Breast epithelium (tissue), 4 donors: ENCODE results near the gene CAPN1. TPM values are rescaled to one million over a fixed set of nuclear protein-coding genes. Genes with fewer than 3 reads are reported as not detected.

Experiments
- DNase-seq, 2 donors: peaks; one replicate each; pipeline ENCODE4 v3.0.0-alpha.2; 2019; ENCODE audit warnings: low spot score in 2 of 2
- H3K27ac ChIP-seq, 2 donors: fragments of 200-600 bp; sonication (generic) in 1 of 2; one replicate each; pipeline ENCODE4 v1.5.1; 2016 to 2019; ENCODE audit warnings: mild to moderate bottlenecking in 1 of 2
- H3K27me3 ChIP-seq, 2 donors: fragments of 200-600 bp; sonication (generic) in 1 of 2; one replicate each; pipeline versions ENCODE4 v1.5.1 to v1.6.0; 2017 to 2019; ENCODE audit warnings: control low read depth in 1 of 2, mild to moderate bottlenecking in 1 of 2
- H3K36me3 ChIP-seq: fragments of 200-600 bp; one replicate; pipeline ENCODE4 v1.5.1; 2019
- H3K4me1 ChIP-seq, 2 donors: fragments of 200-600 bp; sonication (generic); one replicate each; pipeline ENCODE4 v1.5.1; 2016 to 2019; ENCODE audit warnings: control low read depth in 1 of 2
- H3K4me3 ChIP-seq, 3 donors: fragments of 200-600 bp; sonication (generic); 1 replicate in 2 of 3; 2 replicates in 1 of 3; pipeline ENCODE4 v1.5.1; 2016 to 2019; ENCODE audit warnings: mild to moderate bottlenecking in 3 of 3, moderate library complexity in 2 of 3
- H3K9me3 ChIP-seq, 2 donors: fragments of 200-600 bp; sonication (generic) in 1 of 2; one replicate each; pipeline ENCODE4 v1.5.1; 2016 to 2019; ENCODE audit warnings: control low read depth in 1 of 2
- POLR2A ChIP-seq: fragments of 450-650 bp; IDR thresholded peaks from one replicate; pipeline ENCODE4 v1.6.1; 2016; ENCODE audit warnings: antibody characterized with exemption, mild to moderate bottlenecking, moderate library complexity
- POLR2AphosphoS5 ChIP-seq, 3 donors: sonication (generic); formaldehyde crosslinking; IDR thresholded peaks; one replicate each; pipeline ENCODE4 v1.6.1; 2017; ENCODE audit warnings: antibody characterized with exemption in 3 of 3
- intact Hi-C: fragments of 100-400 bp; cut with DNase I; formaldehyde crosslinking; loops from one replicate; pipeline ENCODE4 v1.15.1; 2023; ENCODE audit warnings: low total_unique reads
- total RNA-seq, 3 donors: library from RNA; depleted of rRNA; stranded (reverse); fragments of >200 nt; gene quantifications; one replicate each; pipeline ENCODE4 v1.1.0, GENCODE V29; 2016
- TF ChIP-seq, protein P1 (sequence below), 3 donors: fragments of 450-650 bp; IDR thresholded peaks; one replicate each; pipeline ENCODE4 v1.5.1; 2016 to 2017; ENCODE audit warnings: antibody characterized with exemption in 3 of 3, mild to moderate bottlenecking in 3 of 3, moderate library complexity in 3 of 3

Gene CAPN1
- total RNA-seq, 3 donors from 2014 or later, result 112 to 167 (median 140) TPM

DNA sequence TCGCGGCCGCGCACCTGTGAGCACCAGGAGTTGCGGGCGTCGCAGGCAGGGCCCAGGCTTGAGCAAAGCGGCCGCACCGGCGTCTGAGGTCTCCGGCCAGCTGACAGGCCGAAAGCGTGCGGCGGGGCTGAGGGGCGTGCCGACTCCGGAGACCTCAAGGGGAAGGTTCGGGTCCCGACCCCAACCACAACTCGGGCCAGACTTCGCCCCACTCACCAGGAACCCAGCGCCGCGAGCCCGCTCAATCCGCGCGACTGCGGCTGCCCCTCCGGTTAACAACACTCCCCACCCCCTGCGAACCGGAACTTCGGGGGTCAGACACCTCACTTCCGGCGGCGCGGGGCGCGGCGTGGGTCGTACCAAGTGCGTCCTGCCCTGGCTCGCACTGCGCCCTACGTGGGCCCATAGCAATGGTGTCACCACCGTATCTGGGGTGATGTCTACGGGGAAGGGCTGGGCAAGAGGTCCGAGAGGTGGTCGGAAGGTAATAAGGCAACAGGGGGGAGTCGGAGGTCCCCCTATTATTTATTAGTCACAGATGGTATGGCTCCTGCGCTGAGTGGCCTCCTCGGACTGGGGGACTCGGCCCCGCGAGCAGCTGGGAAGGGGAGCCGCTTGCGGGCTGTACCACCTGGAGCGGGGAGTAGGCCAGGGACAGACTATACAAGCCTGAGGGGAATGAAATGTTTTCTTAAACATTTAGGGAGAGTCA lies 47.3 kb upstream of the CAPN1 start, which contains the start of gene SYVN1:
Gene SYVN1 (minus strand): TSS at position 280 of the 712 bp plus-strand sequence. CDS start 918 bp downstream, outside the sequence.
- no peaks in the 10 kb centered on the region for H3K9me3 ChIP-seq
- TF ChIP-seq POLR2AphosphoS5 (IDR thresholded peaks at IDR 0.05) (peak; percentile 99 to 100 (median 100)), POLR2A (peak; percentile 98)
- TF ChIP-seq, protein P1, sequence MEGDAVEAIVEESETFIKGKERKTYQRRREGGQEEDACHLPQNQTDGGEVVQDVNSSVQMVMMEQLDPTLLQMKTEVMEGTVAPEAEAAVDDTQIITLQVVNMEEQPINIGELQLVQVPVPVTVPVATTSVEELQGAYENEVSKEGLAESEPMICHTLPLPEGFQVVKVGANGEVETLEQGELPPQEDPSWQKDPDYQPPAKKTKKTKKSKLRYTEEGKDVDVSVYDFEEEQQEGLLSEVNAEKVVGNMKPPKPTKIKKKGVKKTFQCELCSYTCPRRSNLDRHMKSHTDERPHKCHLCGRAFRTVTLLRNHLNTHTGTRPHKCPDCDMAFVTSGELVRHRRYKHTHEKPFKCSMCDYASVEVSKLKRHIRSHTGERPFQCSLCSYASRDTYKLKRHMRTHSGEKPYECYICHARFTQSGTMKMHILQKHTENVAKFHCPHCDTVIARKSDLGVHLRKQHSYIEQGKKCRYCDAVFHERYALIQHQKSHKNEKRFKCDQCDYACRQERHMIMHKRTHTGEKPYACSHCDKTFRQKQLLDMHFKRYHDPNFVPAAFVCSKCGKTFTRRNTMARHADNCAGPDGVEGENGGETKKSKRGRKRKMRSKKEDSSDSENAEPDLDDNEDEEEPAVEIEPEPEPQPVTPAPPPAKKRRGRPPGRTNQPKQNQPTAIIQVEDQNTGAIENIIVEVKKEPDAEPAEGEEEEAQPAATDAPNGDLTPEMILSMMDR (IDR thresholded peaks at IDR 0.05), result peak in 2 of 3 donors; percentile 15 to 31
- peak within 1 kb of the TSS; percentile 88 to 93 (median 92) for H3K4me3 ChIP-seq
- H3K27ac ChIP-seq, result peak within 1 kb of the TSS; percentile 96 to 99
- peak; percentile 88 to 90 for DNase-seq
- H3K27me3 ChIP-seq, result no peaks in the 10 kb centered on the region
- H3K4me1 ChIP-seq, result peaks cover 6 to 26% of the 10 kb centered on the region in 2 donors
- intact Hi-C loops, result no loop called here
- peaks cover 21% of the 10 kb centered on the region for H3K36me3 ChIP-seq

DNA sequence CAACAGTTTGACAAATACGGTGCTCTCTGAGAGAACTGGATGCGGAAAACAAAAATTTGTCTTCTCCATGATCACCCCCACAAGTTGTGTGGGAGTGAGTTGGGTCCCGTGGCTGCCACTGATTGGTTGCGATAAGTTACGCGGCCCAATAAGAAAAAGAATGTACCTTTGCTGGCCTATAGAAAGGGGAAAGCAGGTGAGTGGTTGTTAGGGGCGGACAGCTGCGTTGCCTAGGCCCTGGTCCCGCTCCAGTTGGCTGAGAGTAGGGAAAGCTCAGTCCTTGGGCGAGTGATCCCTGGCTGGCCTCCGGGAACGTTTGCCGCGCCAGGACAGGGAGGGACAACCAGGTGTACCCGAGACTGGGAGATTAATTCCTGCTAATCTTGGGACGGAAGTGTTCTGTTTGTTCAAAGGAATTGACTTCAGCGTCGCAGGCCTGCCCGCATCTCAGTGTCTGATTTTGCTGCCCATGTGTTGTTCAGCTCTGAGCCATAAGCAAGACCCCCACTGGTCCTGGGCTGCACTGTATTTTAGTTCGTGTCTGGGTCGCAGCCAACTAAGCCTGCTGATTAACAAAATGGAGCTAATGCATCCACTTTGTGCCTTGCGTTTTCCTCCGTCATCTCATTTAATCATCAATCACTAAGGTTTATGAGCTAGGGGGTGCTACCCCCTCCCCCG lies 46.6 kb upstream of the CAPN1 start:
- peak in 1 of 3 donors; percentile 46 for TF ChIP-seq POLR2AphosphoS5 (IDR thresholded peaks at IDR 0.05)
- TF ChIP-seq POLR2A, result no peak

DNA sequence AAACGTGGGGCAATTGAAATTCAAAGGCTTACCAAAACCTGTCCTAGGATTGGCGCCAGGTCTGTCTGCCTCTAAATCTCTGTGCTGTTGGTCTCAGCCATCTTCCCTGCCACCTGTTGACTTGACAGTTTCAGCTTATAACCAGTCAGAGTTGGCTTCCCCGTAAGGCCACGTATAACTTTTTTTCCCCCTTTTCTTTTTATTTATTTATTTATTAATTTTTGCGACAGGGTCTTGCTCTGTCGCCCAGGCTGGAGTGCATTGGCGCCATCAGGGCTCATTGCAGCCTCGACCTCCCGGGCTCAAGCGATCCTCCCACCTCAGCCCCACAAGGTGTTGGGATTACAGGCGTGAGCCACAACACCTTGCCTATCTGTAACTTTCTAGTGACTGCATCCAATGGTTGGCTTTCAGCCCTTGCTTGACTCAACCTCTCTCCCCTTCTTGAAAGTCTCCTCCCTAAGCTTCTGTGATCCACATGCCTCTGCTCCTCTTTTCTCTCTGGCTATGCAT lies 46.0 kb upstream of the CAPN1 start:
- intact Hi-C loops, result no loop called here
- Histone ChIP-seq H3K36me3 (peaks cover 11% of the 10 kb centered on the region), H3K27me3 (no peaks in the 10 kb centered on the region), H3K27ac (peak overlapping the region; percentile 96 to 99), H3K4me3 (peak overlapping the region; percentile 88 to 93 (median 92)), H3K4me1 (peaks cover 6 to 26% of the 10 kb centered on the region in 2 donors), H3K9me3 (no peaks in the 10 kb centered on the region)
- DNase-seq, result no peak
- TF ChIP-seq POLR2AphosphoS5 (IDR thresholded peaks at IDR 0.05) (no peak), POLR2A (no peak)
- TF ChIP-seq, protein P1 (IDR thresholded peaks at IDR 0.05), result no peak

More for the DNA sequence above, 46.6 kb upstream of the CAPN1 start:
- DNase-seq, result peak; percentile 97 to 98
- intact Hi-C loops, result no loop called here
- no peaks in the 10 kb centered on the region for H3K27me3 ChIP-seq
- peaks cover 14% of the 10 kb centered on the region for H3K36me3 ChIP-seq
- H3K9me3 ChIP-seq, result no peaks in the 10 kb centered on the region
- H3K4me3 ChIP-seq, result peak overlapping the region; percentile 88 to 93 (median 92)
- H3K4me1 ChIP-seq, result peaks cover 6 to 26% of the 10 kb centered on the region in 2 donors
- H3K27ac ChIP-seq, result peak overlapping the region; percentile 96 to 99

DNA sequence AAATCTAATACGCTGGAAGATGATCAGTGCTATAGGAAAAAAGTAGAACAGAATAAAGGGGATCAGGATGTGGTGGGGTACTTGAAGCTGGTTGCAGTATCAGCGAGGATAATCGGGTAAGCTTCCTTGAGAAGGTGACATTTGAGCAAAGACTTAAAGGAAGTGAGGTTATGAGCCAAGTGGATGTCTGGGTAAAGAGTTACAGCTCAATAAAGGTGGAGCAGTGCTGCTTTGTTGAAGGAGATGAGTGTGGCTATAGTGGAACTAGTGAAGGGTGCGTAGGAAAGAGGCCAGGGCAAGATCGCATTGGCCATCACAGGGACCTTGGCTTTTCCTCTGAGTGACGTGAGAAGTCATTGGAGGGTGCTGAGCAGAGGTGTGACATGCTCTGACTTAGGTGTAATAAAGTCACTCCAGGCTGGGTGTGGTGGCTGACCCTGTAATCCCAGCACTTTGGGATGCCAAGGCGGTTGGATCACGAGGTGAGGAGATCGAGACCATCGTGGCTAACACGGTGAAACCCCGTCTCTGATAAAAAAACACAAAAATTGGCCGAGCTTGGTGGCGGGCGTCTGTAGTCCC lies 45.1 kb upstream of the CAPN1 start:
- TF ChIP-seq, protein P1 (IDR thresholded peaks at IDR 0.05), result no peak
- TF ChIP-seq POLR2A (no peak), POLR2AphosphoS5 (IDR thresholded peaks at IDR 0.05) (no peak)
- no peak for DNase-seq
- intact Hi-C loops, result no loop called here
- no peaks in the 10 kb centered on the region for H3K27me3 ChIP-seq
- H3K9me3 ChIP-seq, result no peaks in the 10 kb centered on the region
- peak overlapping the region in 1 of 2 donors; percentile 96 for H3K27ac ChIP-seq
- no peak overlapping the region for H3K4me3 ChIP-seq
- peaks cover 6 to 26% of the 10 kb centered on the region in 2 donors for H3K4me1 ChIP-seq
- peaks cover 4% of the 10 kb centered on the region for H3K36me3 ChIP-seq

DNA sequence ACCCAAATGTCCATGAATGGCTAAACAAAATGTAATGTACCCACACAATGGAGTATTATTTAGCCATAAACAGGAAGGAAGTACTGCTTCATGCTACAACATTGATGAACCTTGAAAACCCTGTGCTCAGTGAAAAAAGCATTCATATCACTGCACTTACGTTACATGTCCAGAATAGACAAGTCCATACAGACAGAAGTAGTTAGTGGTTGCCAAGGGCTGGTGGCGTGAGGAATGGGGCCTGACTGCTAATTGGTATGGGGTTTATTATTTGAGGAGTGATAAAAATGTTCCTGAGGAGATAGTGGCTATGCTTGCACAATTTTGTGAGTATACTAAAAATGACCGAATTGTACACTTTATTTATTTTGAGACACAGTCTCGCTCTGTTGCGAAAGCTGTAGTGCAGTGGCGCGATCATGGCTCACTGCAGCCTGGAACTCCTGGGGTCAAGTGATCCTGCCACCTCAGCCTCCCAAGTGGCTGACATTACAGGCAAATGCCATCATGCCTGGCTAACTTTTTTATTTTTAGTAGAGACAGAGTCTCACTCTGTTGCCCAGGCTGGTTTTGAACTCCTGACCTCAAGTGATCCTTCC lies 39.7 kb upstream of the CAPN1 start:
- H3K4me3 ChIP-seq, result no peak overlapping the region
- TF ChIP-seq POLR2A (no peak), POLR2AphosphoS5 (IDR thresholded peaks at IDR 0.05) (no peak)
- TF ChIP-seq, protein P1 (IDR thresholded peaks at IDR 0.05), result no peak
- DNase-seq, result no peak
- no peaks in the 10 kb centered on the region for H3K27me3 ChIP-seq
- H3K27ac ChIP-seq, result no peak overlapping the region
- no peaks in the 10 kb centered on the region for H3K4me1 ChIP-seq
- intact Hi-C loops, result no loop called here
- H3K9me3 ChIP-seq, result no peaks in the 10 kb centered on the region
- no peaks in the 10 kb centered on the region for H3K36me3 ChIP-seq
